ENCODE data around the gene TAMALIN. TPM values are rescaled to one million over a fixed set of nuclear protein-coding genes. Genes with fewer than 3 reads are reported as not detected.

The TAMALIN gene
- total and polyA plus RNA-seq, 7 experiments from 2014 or later, result 1.1 to 501 (median 30.1) TPM

GRCh38 chr12:52005218-52005902 is 1.4 kb upstream of the TAMALIN start:
- POLR2A ChIA-PET, result interaction anchor here (1.0 to 10.3 kb wide), 3 partner anchors 16 to 91 kb away, joined by 4 to 162 read pairs (median 4); partner anchors contain the start of gene ATG101

DNA sequence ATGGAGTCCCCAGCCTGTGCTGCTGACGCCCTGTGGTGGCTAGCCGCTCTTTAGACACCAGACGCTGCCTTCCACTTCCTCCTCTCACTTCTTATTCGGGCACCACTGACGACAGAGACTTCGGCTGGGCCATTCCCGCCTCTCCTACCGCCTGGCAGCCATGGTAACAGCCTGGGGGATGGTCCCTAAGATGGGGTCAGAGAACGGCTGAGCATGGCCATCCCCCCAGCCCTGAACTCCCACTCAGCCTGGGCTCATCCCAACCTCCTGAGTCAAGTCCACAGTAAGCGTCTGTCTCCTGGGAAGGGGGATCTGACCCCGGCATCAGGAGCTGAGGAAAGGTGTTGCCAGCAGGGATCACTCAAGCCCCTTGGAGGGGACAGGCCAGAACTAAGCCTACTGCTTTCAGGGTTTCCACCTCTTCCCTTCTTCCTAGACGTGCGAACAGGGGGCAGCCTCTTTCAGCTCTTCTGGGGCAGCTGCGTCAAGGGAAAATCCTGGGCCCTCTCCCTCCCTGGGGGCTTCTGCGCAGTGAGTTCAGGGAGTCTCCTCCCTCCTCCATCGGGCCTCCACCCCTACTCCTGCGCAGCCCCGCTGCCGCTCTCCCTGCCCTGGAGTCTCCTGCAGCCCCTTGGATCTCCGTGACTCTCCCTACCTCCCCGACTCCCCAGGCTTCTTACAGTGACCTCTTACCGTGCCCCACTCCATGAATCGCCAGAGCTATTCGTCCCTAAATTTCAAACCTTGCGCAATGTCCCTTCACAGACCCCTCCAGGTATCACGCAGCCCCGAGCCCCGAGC is 643 bp upstream of the TAMALIN start:
- DNase-seq, result peak in 1 of 9 donors; percentile 23
- H3K27me3 Mint-ChIP-seq, result peaks cover 0 to 45% (median 0%) of the 10 kb centered on the region in 5 donors
- CTCF ChIA-PET, result interaction anchor here (0.6 to 13.0 kb wide), 4 partner anchors 12 to 79 kb away, joined by 3 to 316 read pairs (median 4); no protein-coding TSS in a partner anchor
- H3K4me1 ChIP-seq (ENCODE audit: control insufficient read depth in 2 of 2, insufficient read depth in 2 of 2, low read length in 2 of 2), result peaks cover 0 to 11% of the 10 kb centered on the region in 2 donors
- peaks cover 0 to 16% (median 0%) of the 10 kb centered on the region in 3 experiments for H3K36me3 ChIP-seq (ENCODE audit: control insufficient read depth in 2 of 3, insufficient read depth in 3 of 3, low read length in 3 of 3)
- H3K36me3 Mint-ChIP-seq, result peaks cover 0 to 16% (median under 1%) of the 10 kb centered on the region in 5 donors
- H3K27ac ChIP-seq (ENCODE audit: low read depth, low read length), result peak overlapping the region; percentile 49
- H3K4me1 Mint-ChIP-seq, result peaks cover 6 to 28% (median 20%) of the 10 kb centered on the region in 7 donors
- H3K27me3 ChIP-seq (ENCODE audit: control insufficient read depth in 2 of 2, insufficient read depth in 2 of 2, low read length in 2 of 2), result no peaks in the 10 kb centered on the region
- peaks cover 0 to 3% (median 0%) of the 10 kb centered on the region in 3 experiments for H3K9me3 ChIP-seq (ENCODE audit: control insufficient read depth in 2 of 3, low read length in 3 of 3)
- peak overlapping the region; percentile 77 to 91 (median 84) for H3K4me3 Mint-ChIP-seq
- H3K9me3 Mint-ChIP-seq, result no peaks in the 10 kb centered on the region
- peak overlapping the region in 8 of 9 donors; percentile 6 to 95 (median 89) for H3K27ac Mint-ChIP-seq
- ATAC-seq, result peak; percentile 49
- POLR2A ChIA-PET, result interaction anchor here (0.7 to 10.3 kb wide), 7 partner anchors 14 to 91 kb away, joined by 3 to 162 read pairs (median 3); partner anchors contain the start of genes ATG101 and NR4A1
- intact Hi-C loops (cut with micrococcal nuclease), result loop anchor here (1.0 to 2.0 kb wide), 6 partner anchors 13 to 120 kb away; partner anchors contain the start of genes NR4A1 (in 2 of the 2) and ACVR1B (in 1 of the 2)
- H3K4me3 ChIP-seq (ENCODE audit: low read length), result no peak overlapping the region

More at GRCh38 chr12:52005218-52005902, 1.4 kb upstream of the TAMALIN start:
- Mint-ChIP-seq H3K27me3 (peaks cover 0 to 45% (median 0%) of the 10 kb centered on the region in 5 donors), H3K27ac (peak overlapping the region in 8 of 9 donors; percentile 1 to 92 (median 40)), H3K4me1 (peaks cover 6 to 28% (median 20%) of the 10 kb centered on the region in 7 donors), H3K36me3 (peaks cover 0 to 9% (median 0%) of the 10 kb centered on the region in 5 donors), H3K9me3 (no peaks in the 10 kb centered on the region), H3K4me3 (peak overlapping the region; percentile 39 to 91 (median 80))
- H3K9me3 ChIP-seq (ENCODE audit: control insufficient read depth in 2 of 3, low read length in 3 of 3), result no peaks in the 10 kb centered on the region
- intact Hi-C loops (cut with micrococcal nuclease), result no loop called here
- peaks cover 0 to 11% of the 10 kb centered on the region in 2 donors for H3K4me1 ChIP-seq (ENCODE audit: control insufficient read depth in 2 of 2, insufficient read depth in 2 of 2, low read length in 2 of 2)
- ATAC-seq (no peak), DNase-seq (no peak)
- peaks cover 0 to 9% (median 0%) of the 10 kb centered on the region in 3 experiments for H3K36me3 ChIP-seq (ENCODE audit: control insufficient read depth in 2 of 3, insufficient read depth in 3 of 3, low read length in 3 of 3)
- H3K4me3 ChIP-seq (ENCODE audit: low read length), result no peak overlapping the region
- no peak overlapping the region for H3K27ac ChIP-seq (ENCODE audit: low read depth, low read length)
- CTCF ChIA-PET, result interaction anchor here (0.6 to 13.0 kb wide), 4 partner anchors 17 to 55 kb away, joined by 3 to 316 read pairs (median 3); no protein-coding TSS in a partner anchor
- no peaks in the 10 kb centered on the region for H3K27me3 ChIP-seq (ENCODE audit: control insufficient read depth in 2 of 2, insufficient read depth in 2 of 2, low read length in 2 of 2)

GRCh38 chr12:52007158-52007921 is 594 bp downstream of the TAMALIN start:
- H3K27ac Mint-ChIP-seq, result peak overlapping the region; percentile 77 to 98 (median 94)
- ChIA-PET POLR2A (interaction anchor here (0.7 to 10.3 kb wide), 7 partner anchors 13 to 74 kb away, joined by 3 to 162 read pairs (median 3); partner anchors contain the start of genes ATG101 and NR4A1), CTCF (interaction anchor here (0.8 to 13.0 kb wide), 4 partner anchors 14 to 78 kb away, joined by 3 to 316 read pairs (median 4); no protein-coding TSS in a partner anchor)
- H3K36me3 ChIP-seq (ENCODE audit: control insufficient read depth in 2 of 3, insufficient read depth in 3 of 3, low read length in 3 of 3), result peaks cover 0 to 26% (median 0%) of the 10 kb centered on the region in 3 experiments
- H3K27me3 Mint-ChIP-seq, result peaks cover 0 to 45% (median 0%) of the 10 kb centered on the region in 5 donors
- peaks cover 0 to 11% of the 10 kb centered on the region in 2 donors for H3K4me1 ChIP-seq (ENCODE audit: control insufficient read depth in 2 of 2, insufficient read depth in 2 of 2, low read length in 2 of 2)
- peak overlapping the region; percentile 86 to 96 (median 91) for H3K4me3 Mint-ChIP-seq
- intact Hi-C loops (cut with micrococcal nuclease), result loop anchor here in 1 of 2 donors (2.0 kb wide), 1 partner anchor 43 kb away; the partner anchor contains the start of gene NR4A1
- H3K4me1 Mint-ChIP-seq, result peaks cover 6 to 28% (median 20%) of the 10 kb centered on the region in 7 donors
- H3K27ac ChIP-seq (ENCODE audit: low read depth, low read length), result peak overlapping the region; percentile 92
- H3K27me3 ChIP-seq (ENCODE audit: control insufficient read depth in 2 of 2, insufficient read depth in 2 of 2, low read length in 2 of 2), result no peaks in the 10 kb centered on the region
- no peaks in the 10 kb centered on the region for H3K9me3 Mint-ChIP-seq
- H3K9me3 ChIP-seq (ENCODE audit: control insufficient read depth in 2 of 3, low read length in 3 of 3), result peaks cover 0 to 3% (median 0%) of the 10 kb centered on the region in 3 experiments
- peaks cover 0 to 27% (median 11%) of the 10 kb centered on the region in 5 donors for H3K36me3 Mint-ChIP-seq
- DNase-seq (peak; percentile 54 to 77 (median 74)), ATAC-seq (peak; percentile 64)
- peak overlapping the region; percentile 82 for H3K4me3 ChIP-seq (ENCODE audit: low read length)

GRCh38 chr12:52007982-52008510 is 1.3 kb downstream of the TAMALIN start:
- Histone ChIP-seq H3K36me3 (ENCODE audit: control insufficient read depth in 2 of 3, insufficient read depth in 3 of 3, low read length in 3 of 3) (peaks cover 0 to 30% (median 0%) of the 10 kb centered on the region in 3 experiments), H3K27ac (ENCODE audit: low read depth, low read length) (peak overlapping the region; percentile 92), H3K27me3 (ENCODE audit: control insufficient read depth in 2 of 2, insufficient read depth in 2 of 2, low read length in 2 of 2) (no peaks in the 10 kb centered on the region), H3K9me3 (ENCODE audit: control insufficient read depth in 2 of 3, low read length in 3 of 3) (peaks cover 0 to 3% (median 0%) of the 10 kb centered on the region in 3 experiments), H3K4me1 (ENCODE audit: control insufficient read depth in 2 of 2, insufficient read depth in 2 of 2, low read length in 2 of 2) (peaks cover 0 to 11% of the 10 kb centered on the region in 2 donors), H3K4me3 (ENCODE audit: low read length) (peak overlapping the region; percentile 82)
- Mint-ChIP-seq H3K4me3 (peak overlapping the region; percentile 86 to 96 (median 91)), H3K27ac (peak overlapping the region; percentile 74 to 98 (median 94)), H3K9me3 (no peaks in the 10 kb centered on the region), H3K36me3 (peaks cover 0 to 32% (median 11%) of the 10 kb centered on the region in 5 donors), H3K27me3 (peaks cover 0 to 45% (median 0%) of the 10 kb centered on the region in 5 donors), H3K4me1 (peaks cover 6 to 28% (median 20%) of the 10 kb centered on the region in 7 donors)
- DNase-seq (no peak), ATAC-seq (no peak)
- ChIA-PET POLR2A (interaction anchor here (0.7 to 10.3 kb wide), 3 partner anchors 14 to 1146 kb away, joined by 3 to 162 read pairs (median 3); no protein-coding TSS in a partner anchor), CTCF (interaction anchor here (1.3 to 13.0 kb wide), 2 partner anchors 14 to 15 kb away, joined by 3 to 316 read pairs; no protein-coding TSS in a partner anchor)
- intact Hi-C loops (cut with micrococcal nuclease), result loop anchor here in 1 of 2 donors (2.0 kb wide), 1 partner anchor 43 kb away; the partner anchor contains the start of gene NR4A1

DNA sequence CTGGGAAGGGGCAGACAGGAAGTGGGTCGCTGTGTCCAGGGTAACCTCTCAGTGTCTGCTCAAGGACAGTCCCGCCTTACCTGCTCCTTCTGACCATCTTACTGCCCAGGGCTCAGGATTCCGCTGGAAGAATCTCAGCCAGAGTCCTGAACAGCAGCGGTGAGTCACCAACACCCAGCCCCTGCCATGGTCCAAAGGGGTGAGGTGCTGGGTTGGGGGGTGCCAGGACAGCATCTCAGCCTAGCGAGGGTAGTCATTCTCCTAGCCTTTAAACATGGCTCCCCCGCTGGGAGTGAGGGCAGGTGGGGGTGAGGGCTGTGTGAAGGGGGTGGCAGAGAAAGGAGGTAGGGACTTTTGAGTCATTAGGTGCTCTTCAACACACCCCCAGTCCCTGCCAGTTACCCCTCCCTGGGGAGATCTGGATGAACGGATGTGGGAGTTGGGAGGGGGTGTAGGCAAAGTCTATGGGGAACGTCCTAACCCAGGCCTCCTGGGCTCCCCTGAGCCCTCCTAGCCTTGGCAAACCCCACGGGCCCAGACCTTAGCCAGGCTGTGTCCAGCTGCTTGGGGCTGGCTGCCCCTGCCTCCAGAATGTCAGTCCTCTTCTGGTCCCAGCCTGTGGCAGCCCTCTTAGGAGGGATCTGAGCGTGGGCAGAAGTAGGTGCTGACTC is 2.5 kb downstream of the TAMALIN start:
- POLR2A ChIA-PET, result interaction anchor here (0.7 to 10.3 kb wide), 2 partner anchors 13 to 1147 kb away, joined by 3 to 162 read pairs; no protein-coding TSS in a partner anchor
- peaks cover 0 to 37% (median 0%) of the 10 kb centered on the region in 5 donors for H3K27me3 Mint-ChIP-seq
- CTCF ChIA-PET, result interaction anchor here (13.0 kb wide), 1 partner anchor 13 kb away, joined by 316 read pairs; no protein-coding TSS in a partner anchor
- Histone ChIP-seq H3K27ac (ENCODE audit: low read depth, low read length) (peak overlapping the region; percentile 92), H3K36me3 (ENCODE audit: control insufficient read depth in 2 of 3, insufficient read depth in 3 of 3, low read length in 3 of 3) (peaks cover 0 to 41% (median 5%) of the 10 kb centered on the region in 3 experiments), H3K4me3 (ENCODE audit: low read length) (no peak overlapping the region), H3K4me1 (ENCODE audit: control insufficient read depth in 2 of 2, insufficient read depth in 2 of 2, low read length in 2 of 2) (peaks cover 0 to 11% of the 10 kb centered on the region in 2 donors), H3K27me3 (ENCODE audit: control insufficient read depth in 2 of 2, insufficient read depth in 2 of 2, low read length in 2 of 2) (no peaks in the 10 kb centered on the region), H3K9me3 (ENCODE audit: control insufficient read depth in 2 of 3, low read length in 3 of 3) (peaks cover 0 to 3% (median 0%) of the 10 kb centered on the region in 3 experiments)
- peaks cover 6 to 28% (median 20%) of the 10 kb centered on the region in 7 donors for H3K4me1 Mint-ChIP-seq
- peak overlapping the region in 8 of 9 donors; percentile 82 to 98 (median 95) for H3K27ac Mint-ChIP-seq
- no peaks in the 10 kb centered on the region for H3K9me3 Mint-ChIP-seq
- H3K4me3 Mint-ChIP-seq, result peak overlapping the region in 6 of 10 donors; percentile 59 to 96 (median 91)
- no peak for DNase-seq
- H3K36me3 Mint-ChIP-seq, result peaks cover 0 to 43% (median 11%) of the 10 kb centered on the region in 5 donors
- intact Hi-C loops (cut with micrococcal nuclease), result no loop called here
- ATAC-seq, result no peak

Measured in naive thymus-derived CD4-positive, alpha-beta T cell (primary cell).